LNCAP (cell line): ENCODE measurements around the gene PTPRD.

ENCODE experiments used
- TF ChIP-seq, protein P1 (sequence below): fragments of 450-650 bp; IDR thresholded peaks from 2 replicates; pipeline ENCODE4 v1.5.1; 2017; ENCODE audit warnings: mild to moderate bottlenecking

Gene PTPRD

DNA sequence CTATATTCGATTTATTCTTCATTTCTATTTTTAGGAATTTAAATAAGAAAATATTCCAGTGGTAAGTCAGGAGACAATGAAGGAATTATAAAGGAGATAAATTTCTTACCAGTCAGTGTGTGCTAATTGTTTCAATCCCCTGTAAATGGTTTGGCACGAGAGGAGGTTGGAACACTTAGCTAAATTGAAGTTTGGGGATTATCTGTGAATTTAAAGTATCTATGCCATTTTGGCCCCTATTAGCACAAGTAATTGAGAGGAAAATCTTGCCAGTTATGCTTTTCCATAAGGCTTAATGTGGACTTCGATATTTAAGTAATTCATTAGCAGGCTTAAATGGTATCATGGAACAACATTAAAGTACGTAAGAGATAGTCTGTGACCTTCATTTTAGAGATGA lies 860.8 kb downstream of the PTPRD start:
- TF ChIP-seq, protein P1, sequence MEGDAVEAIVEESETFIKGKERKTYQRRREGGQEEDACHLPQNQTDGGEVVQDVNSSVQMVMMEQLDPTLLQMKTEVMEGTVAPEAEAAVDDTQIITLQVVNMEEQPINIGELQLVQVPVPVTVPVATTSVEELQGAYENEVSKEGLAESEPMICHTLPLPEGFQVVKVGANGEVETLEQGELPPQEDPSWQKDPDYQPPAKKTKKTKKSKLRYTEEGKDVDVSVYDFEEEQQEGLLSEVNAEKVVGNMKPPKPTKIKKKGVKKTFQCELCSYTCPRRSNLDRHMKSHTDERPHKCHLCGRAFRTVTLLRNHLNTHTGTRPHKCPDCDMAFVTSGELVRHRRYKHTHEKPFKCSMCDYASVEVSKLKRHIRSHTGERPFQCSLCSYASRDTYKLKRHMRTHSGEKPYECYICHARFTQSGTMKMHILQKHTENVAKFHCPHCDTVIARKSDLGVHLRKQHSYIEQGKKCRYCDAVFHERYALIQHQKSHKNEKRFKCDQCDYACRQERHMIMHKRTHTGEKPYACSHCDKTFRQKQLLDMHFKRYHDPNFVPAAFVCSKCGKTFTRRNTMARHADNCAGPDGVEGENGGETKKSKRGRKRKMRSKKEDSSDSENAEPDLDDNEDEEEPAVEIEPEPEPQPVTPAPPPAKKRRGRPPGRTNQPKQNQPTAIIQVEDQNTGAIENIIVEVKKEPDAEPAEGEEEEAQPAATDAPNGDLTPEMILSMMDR: no peak

DNA sequence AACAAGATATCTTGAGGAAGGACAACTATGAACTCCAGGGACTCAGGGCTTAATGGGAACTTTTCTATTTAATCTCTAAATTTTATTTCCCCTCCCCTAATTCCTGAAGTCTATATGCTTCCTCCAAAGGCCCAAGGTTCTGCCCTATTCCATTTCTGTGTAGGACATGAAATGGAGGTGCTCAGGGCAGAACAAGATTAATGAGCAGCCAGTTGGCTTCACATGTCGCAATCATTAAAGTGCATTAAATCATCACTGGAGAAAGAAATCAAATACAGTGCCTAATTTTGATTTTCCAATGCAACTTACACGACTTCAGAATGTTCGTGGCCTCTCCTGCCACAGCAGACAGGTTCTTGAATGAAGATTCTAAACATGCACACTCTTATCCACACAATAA lies 862.1 kb downstream of the PTPRD start:
- TF ChIP-seq, protein P1: no peak

DNA sequence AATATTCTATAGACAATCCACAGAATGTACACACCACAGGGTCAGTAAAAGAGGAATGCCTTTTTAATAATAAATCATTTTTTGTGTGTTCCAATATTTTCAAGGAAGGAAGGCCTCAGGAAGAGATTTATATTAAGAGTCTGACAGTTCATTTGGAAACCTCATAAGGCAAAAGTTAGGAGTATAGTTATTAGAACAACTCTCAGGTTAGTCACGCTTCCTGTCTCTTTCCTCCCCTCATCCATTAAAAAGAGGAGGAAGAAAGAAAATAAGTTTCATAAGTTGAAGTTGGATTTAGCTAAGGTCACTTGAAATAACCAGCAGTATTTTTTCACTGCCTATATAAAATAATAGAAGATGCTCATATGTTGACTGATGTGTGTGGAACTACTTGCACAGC lies 863.2 kb downstream of the PTPRD start:
- TF ChIP-seq, protein P1: no peak

DNA sequence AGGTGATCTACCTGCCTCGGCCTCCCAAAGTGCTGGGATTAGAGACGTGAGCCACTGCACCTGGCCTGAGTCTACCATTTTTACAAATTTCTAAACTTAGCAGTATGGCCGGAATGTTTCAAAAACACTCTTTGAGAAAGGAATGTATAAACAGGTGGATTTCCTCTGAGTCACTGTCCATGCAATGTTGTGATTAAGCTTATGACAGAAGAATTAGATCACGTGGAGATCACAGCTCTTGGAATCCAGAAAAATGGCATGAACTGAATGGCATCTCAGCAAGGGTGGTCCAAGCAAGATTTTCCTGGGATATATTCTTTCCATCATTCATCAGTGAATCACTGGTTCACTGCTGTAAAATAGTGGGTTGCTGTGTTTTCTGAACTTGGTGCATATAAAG lies 865.0 kb downstream of the PTPRD start:
- TF ChIP-seq, protein P1: no peak

DNA sequence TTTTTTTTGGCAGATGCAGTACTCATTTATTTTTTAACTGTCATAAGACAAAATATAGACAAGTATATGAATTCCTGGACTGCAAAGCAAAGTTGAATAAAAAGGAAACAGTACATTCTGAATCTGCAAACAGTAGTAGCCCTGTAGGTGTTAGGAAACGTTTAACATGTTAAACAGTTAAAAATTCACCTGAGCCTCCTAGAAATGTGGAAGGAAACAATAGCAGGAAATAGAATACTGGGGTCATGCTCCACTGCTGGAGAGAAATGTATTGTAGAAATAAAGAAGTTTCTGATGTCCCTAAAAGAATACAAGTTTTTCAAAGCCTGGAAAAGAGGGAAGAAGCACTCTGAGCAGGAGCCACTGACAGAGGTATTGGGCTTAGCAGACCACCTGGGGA lies 866.0 kb downstream of the PTPRD start:
- TF ChIP-seq, protein P1: no peak

DNA sequence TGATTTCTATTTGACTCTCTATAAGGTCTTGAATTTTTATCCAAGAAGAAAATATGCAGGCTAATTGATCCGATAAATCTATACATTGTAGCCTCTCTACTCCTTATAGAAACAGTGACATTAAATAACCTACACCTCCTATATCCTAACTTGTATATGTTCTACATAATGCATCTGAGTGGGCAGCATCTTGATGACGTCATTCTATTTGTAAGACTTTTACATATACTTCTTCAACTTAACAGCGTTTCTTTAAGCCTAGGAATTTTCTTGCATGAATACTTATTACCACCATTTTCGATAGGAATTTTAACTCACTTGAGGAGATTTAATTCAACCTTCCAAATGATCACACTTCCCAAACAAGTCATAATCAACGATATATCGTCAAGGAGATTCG lies 869.0 kb downstream of the PTPRD start:
- TF ChIP-seq, protein P1: no peak

DNA sequence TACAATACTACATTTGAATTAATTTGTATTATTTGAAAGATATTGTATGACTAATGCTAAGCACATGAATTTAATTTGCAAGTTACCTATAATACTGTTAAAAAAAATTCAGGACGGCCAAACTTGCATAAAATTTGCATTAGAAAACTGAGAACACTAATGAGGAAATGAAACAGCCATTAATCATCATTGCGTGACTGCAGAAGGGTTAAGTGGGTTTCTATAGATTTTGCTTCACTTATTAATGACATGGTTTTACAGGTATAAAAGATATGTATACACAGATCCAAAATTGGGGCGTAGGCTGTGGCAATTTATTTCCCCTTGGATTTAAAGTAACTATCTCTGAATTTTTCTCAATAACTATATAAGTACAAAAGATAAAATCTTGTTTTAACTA lies 882.6 kb downstream of the PTPRD start:
- TF ChIP-seq, protein P1: no peak

DNA sequence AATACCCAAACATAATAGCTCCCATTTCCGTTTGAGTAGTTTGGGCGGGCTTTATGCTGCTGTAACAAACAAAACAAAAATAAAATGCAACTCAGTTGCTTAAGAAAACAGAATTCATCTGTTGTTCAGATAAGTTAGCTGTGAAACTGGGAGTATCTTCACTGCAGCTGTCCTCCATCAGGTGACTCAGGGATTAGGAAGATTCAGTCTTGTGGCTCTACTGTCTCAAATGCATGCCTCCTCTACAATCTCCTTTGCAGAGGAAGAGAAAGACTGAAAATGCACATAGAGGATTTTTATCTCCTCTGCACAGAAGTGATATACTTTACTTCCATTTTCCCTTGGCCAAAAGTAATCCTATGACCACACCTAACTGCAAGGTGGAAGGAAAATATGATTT lies 883.7 kb downstream of the PTPRD start:
- TF ChIP-seq, protein P1: no peak
